ENCODE measurements around the gene ZBTB20. TPM values are rescaled to one million over a fixed set of nuclear protein-coding genes. Genes with fewer than 3 reads are reported as not detected.
A peak's percentile ranks its signal among the peaks of the same experiment; 100 is the strongest.

The ZBTB20 gene
- total RNA-seq, 6 experiments from 2014 or later: 36.7 to 59.4 (median 46.7) TPM

DNA sequence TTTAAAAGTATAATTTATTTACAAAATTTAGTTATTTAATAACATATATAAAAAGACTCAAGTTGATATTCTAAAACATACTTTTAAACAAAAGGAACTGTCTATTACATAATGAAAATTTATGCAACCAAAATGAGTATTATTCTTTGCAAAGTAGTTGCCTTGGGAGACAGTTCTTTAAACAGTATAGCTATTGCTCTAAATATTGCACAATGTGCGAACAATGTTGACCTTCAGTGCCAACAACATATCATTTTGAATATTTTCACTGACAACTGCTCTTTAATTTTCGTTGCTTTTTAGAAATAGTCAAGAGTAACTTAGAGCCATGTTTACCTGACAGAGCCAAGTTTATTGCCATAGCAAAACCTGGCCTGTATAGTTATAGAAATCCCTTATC is 124.9 kb downstream of the ZBTB20 start:
- H3K9me3 ChIP-seq: no peaks in the 10 kb centered on the region
- intact Hi-C loops (cut with DNase I): no loop called here
- no peaks in the 10 kb centered on the region for H3K4me1 ChIP-seq
- no peak overlapping the region for H3K27ac ChIP-seq
- no peaks in the 10 kb centered on the region for H3K36me3 ChIP-seq
- ATAC-seq (peak in 1 of 4 donors; percentile 17), DNase-seq (no peak)
- H3K4me3 ChIP-seq: no peak overlapping the region
- no peaks in the 10 kb centered on the region for H3K27me3 ChIP-seq
- WGBS (ENCODE audit: insufficient coverage, low coverage, low lambda C conversion rate, missing lambda C conversion rate): 63% methylated on average over 2 of the region's 2 CpGs
- no peak for TF ChIP-seq POLR2A (IDR thresholded peaks at IDR 0.05)
- TF ChIP-seq, protein P1, sequence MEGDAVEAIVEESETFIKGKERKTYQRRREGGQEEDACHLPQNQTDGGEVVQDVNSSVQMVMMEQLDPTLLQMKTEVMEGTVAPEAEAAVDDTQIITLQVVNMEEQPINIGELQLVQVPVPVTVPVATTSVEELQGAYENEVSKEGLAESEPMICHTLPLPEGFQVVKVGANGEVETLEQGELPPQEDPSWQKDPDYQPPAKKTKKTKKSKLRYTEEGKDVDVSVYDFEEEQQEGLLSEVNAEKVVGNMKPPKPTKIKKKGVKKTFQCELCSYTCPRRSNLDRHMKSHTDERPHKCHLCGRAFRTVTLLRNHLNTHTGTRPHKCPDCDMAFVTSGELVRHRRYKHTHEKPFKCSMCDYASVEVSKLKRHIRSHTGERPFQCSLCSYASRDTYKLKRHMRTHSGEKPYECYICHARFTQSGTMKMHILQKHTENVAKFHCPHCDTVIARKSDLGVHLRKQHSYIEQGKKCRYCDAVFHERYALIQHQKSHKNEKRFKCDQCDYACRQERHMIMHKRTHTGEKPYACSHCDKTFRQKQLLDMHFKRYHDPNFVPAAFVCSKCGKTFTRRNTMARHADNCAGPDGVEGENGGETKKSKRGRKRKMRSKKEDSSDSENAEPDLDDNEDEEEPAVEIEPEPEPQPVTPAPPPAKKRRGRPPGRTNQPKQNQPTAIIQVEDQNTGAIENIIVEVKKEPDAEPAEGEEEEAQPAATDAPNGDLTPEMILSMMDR (IDR thresholded peaks at IDR 0.05): no peak

DNA sequence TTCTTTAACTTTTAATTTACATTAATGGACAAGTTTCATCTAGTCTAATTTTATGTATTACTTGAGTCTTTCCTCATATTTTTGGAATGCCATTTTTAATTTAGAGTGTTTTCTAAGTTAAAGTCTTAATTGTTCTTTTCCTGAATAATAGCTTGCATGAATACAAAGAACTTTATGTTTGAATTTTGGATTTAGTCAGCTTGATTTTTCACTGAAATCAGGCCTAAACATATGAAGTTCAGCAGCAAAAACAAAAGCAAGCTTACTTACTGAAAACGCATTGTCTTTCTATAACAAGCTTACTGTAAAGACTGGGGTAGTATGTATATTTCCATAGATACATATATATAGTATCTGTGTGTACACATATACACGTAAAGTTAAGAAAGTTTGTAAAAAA is 126.0 kb downstream of the ZBTB20 start:
- Histone ChIP-seq H3K9me3 (no peaks in the 10 kb centered on the region), H3K27me3 (no peaks in the 10 kb centered on the region), H3K36me3 (no peaks in the 10 kb centered on the region), H3K4me3 (no peak overlapping the region), H3K4me1 (no peaks in the 10 kb centered on the region), H3K27ac (no peak overlapping the region)
- intact Hi-C loops (cut with DNase I): no loop called here
- 97% methylated on average over 2 of the region's 2 CpGs for WGBS (ENCODE audit: insufficient coverage, low coverage, low lambda C conversion rate, missing lambda C conversion rate)
- TF ChIP-seq, protein P1 (IDR thresholded peaks at IDR 0.05): no peak
- no peak for TF ChIP-seq POLR2A (IDR thresholded peaks at IDR 0.05)
- ATAC-seq (no peak), DNase-seq (no peak)

DNA sequence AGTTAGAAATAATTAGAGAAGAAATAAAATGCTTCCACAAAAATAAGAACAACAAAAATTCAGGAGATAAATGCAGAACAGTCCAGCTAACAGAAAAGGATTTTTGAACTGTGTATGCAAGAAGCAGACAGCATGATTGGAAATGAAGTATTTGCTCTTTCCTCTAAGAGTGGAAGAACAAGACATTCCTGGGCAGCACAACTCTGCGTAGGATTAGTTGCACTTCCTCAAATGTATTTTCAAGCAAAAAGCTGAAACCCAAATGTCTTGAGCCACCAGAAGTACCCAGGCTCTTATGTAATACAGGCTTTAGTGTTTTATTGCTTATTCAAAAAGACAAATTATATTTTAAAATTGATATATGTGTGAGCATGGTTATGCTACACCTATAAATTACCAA is 127.2 kb downstream of the ZBTB20 start:
- DNase-seq (no peak), ATAC-seq (peak in 1 of 4 donors; percentile 34)
- Histone ChIP-seq H3K9me3 (no peaks in the 10 kb centered on the region), H3K27ac (no peak overlapping the region), H3K27me3 (no peaks in the 10 kb centered on the region), H3K4me1 (no peaks in the 10 kb centered on the region), H3K4me3 (no peak overlapping the region), H3K36me3 (no peaks in the 10 kb centered on the region)
- intact Hi-C loops (cut with DNase I): no loop called here
- WGBS (ENCODE audit: insufficient coverage, low coverage, low lambda C conversion rate, missing lambda C conversion rate): 83% methylated on average over 1 of the region's 1 CpG
- TF ChIP-seq POLR2A (IDR thresholded peaks at IDR 0.05): no peak
- TF ChIP-seq, protein P1 (IDR thresholded peaks at IDR 0.05): no peak

DNA sequence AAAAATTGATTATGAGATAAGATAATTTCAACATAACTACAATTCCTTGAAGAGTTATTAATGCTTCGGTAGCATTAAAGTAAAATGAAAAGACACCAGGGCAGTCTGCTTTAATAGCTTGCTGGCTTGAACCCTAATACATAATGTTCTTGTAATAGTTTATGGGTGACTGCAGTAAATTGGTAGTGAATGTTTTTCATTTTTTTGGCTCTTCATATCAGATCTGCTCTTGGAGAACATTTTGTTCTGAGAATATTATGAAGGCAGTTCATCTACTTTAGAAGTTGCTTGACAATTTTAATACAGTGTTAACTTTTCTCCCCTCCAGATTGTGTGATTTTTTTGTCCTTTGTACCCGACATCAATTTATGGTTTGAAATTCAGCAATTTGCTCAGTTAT is 128.4 kb downstream of the ZBTB20 start:
- ATAC-seq: no peak
- H3K27me3 ChIP-seq: no peaks in the 10 kb centered on the region
- no peak overlapping the region for H3K27ac ChIP-seq
- no peaks in the 10 kb centered on the region for H3K36me3 ChIP-seq
- H3K4me1 ChIP-seq: no peaks in the 10 kb centered on the region
- TF ChIP-seq, protein P1 (IDR thresholded peaks at IDR 0.05): no peak
- TF ChIP-seq POLR2A (IDR thresholded peaks at IDR 0.05): no peak
- H3K9me3 ChIP-seq: no peaks in the 10 kb centered on the region
- WGBS (ENCODE audit: insufficient coverage, low coverage, low lambda C conversion rate, missing lambda C conversion rate): 97% methylated on average over 2 of the region's 2 CpGs
- no peak overlapping the region for H3K4me3 ChIP-seq
- intact Hi-C loops (cut with DNase I): no loop called here
- no peak for DNase-seq

DNA sequence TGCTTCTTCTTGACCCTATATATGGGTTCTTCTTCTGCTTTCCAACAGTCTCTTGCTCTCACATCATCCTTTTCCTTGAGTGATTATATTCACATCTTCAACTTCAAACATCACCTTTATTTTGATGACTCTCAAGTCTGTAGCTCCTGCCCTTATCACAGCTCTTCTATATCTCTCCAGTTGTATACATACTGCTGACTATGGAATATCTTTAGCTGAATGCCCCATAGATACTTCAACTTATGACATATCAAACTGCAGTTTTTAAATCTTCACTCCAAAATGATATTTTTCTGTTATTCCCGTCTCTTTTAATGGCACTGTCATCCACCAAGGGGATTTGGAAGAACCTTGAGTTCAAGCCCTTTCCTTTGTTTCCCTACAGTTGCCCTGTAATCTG is 139.1 kb downstream of the ZBTB20 start:
- TF ChIP-seq, protein P1 (IDR thresholded peaks at IDR 0.05): no peak
- TF ChIP-seq POLR2A (IDR thresholded peaks at IDR 0.05): no peak
- no peaks in the 10 kb centered on the region for H3K9me3 ChIP-seq
- no peak overlapping the region for H3K4me3 ChIP-seq
- intact Hi-C loops (cut with DNase I): no loop called here
- H3K27me3 ChIP-seq: no peaks in the 10 kb centered on the region
- WGBS (ENCODE audit: insufficient coverage, low coverage, low lambda C conversion rate, missing lambda C conversion rate): 79% methylated on average over 1 of the region's 1 CpG
- no peak overlapping the region for H3K27ac ChIP-seq
- ATAC-seq (no peak), DNase-seq (no peak)
- H3K36me3 ChIP-seq: no peaks in the 10 kb centered on the region
- no peaks in the 10 kb centered on the region for H3K4me1 ChIP-seq

Measured in right lobe of liver (tissue), 6 donors.